Astrocyte (in vitro differentiated cells and primary cell): ENCODE results near the gene FGF22. TPM values are rescaled to one million over a fixed set of nuclear protein-coding genes. Genes with fewer than 3 reads are reported as not detected.
A peak's percentile ranks its signal among the peaks of the same experiment; 100 is the strongest.

Source experiments
- DNase-seq: peaks from one replicate; pipeline ENCODE4 v3.0.0-alpha.2; 2010; ENCODE audit warnings: low read depth
- FAIRE-seq: peaks from 2 replicates; lab custom pipeline; 2011; peaks lifted over from hg19 to GRCh38; lab: Jason Lieb, UNC
- H2AFZ ChIP-seq: 2 replicates; pipeline ENCODE4 v1.6.0; 2012; ENCODE audit warnings: low read depth, low read length, inconsistent platforms
- H3K27ac ChIP-seq: 2 replicates; pipeline ENCODE4 v1.5.1; 2011; ENCODE audit warnings: low read depth, low read length, inconsistent platforms
- H3K27me3 ChIP-seq: 2 replicates; pipeline ENCODE4 v1.6.0; 2011; ENCODE audit warnings: low read length, inconsistent platforms; ENCODE audit not compliant: insufficient read depth
- H3K36me3 ChIP-seq: 2 replicates; pipeline ENCODE4 v1.5.1; 2011; ENCODE audit warnings: low read length, inconsistent platforms; ENCODE audit not compliant: insufficient read depth
- H3K4me1 ChIP-seq: 2 replicates; pipeline ENCODE4 v1.5.1; 2011; ENCODE audit warnings: low read length, inconsistent platforms; ENCODE audit not compliant: insufficient read depth
- H3K4me2 ChIP-seq: 2 replicates; pipeline ENCODE4 v1.6.0; 2012; ENCODE audit warnings: low read length, inconsistent platforms
- H3K4me3 ChIP-seq: 2 replicates; pipeline ENCODE4 v1.5.1; 2011; ENCODE audit warnings: low read depth, mild to moderate bottlenecking, low read length, inconsistent platforms; ENCODE audit not compliant: insufficient read depth
- H3K79me2 ChIP-seq: 2 replicates; pipeline ENCODE4 v1.6.0; 2012; ENCODE audit warnings: mild to moderate bottlenecking, low read length, inconsistent platforms; ENCODE audit not compliant: insufficient read depth
- H3K9ac ChIP-seq: 2 replicates; pipeline ENCODE4 v1.6.0; 2012; ENCODE audit warnings: mild to moderate bottlenecking, low read length, inconsistent platforms
- H3K9me3 ChIP-seq: 2 replicates; pipeline ENCODE4 v1.5.1; 2012; ENCODE audit warnings: low read depth, mild to moderate bottlenecking, low read length, inconsistent platforms; ENCODE audit not compliant: insufficient read depth
- H4K20me1 ChIP-seq: 2 replicates; pipeline ENCODE4 v1.6.0; 2012; ENCODE audit warnings: low read length, inconsistent platforms; ENCODE audit not compliant: insufficient read depth
- H3K27ac Mint-ChIP-seq: one replicate; pipeline ENCODE4 v1.8.0; 2021; ENCODE audit warnings: mild to moderate bottlenecking, mixed read lengths; ENCODE audit not compliant: unreplicated experiment
- H3K27me3 Mint-ChIP-seq: one replicate; pipeline ENCODE4 v1.8.0; 2021; ENCODE audit warnings: low read depth, mixed read lengths; ENCODE audit not compliant: unreplicated experiment
- H3K36me3 Mint-ChIP-seq: one replicate; pipeline ENCODE4 v1.8.0; 2021; ENCODE audit warnings: low read depth, mixed read lengths; ENCODE audit not compliant: unreplicated experiment
- H3K4me1 Mint-ChIP-seq: one replicate; pipeline ENCODE4 v1.8.0; 2021; ENCODE audit warnings: low read depth, mixed read lengths; ENCODE audit not compliant: unreplicated experiment
- H3K4me3 Mint-ChIP-seq: one replicate; pipeline ENCODE4 v1.8.0; 2021; ENCODE audit warnings: mild to moderate bottlenecking, moderate library complexity, mixed read lengths; ENCODE audit not compliant: unreplicated experiment
- H3K9me3 Mint-ChIP-seq: one replicate; pipeline ENCODE4 v1.8.0; 2021; ENCODE audit warnings: mild to moderate bottlenecking, mixed read lengths; ENCODE audit not compliant: unreplicated experiment
- CTCF ChIP-seq: IDR thresholded peaks from 2 replicates; pipeline ENCODE4 v1.5.1; 2011; ENCODE audit warnings: low read depth, mild to moderate bottlenecking, inconsistent platforms, low read length, moderate library complexity; ENCODE audit not compliant: insufficient read depth
- EZH2 ChIP-seq: IDR thresholded peaks from 2 replicates; pipeline ENCODE4 v1.6.1; 2012; ENCODE audit warnings: mild to moderate bottlenecking, low read length, inconsistent platforms; ENCODE audit not compliant: insufficient read depth
- total RNA-seq: library from RNA; stranded (reverse); gene quantifications from 2 replicates; pipeline ENCODE4 v1.2.1, GENCODE V29; 2021

FGF22 gene
- total RNA-seq, 1 donor from 2014 or later = 0.25 TPM

GRCh38 chr19:652467-653389 lies 13.0 kb downstream of the FGF22 start:
- Mint-ChIP-seq H3K36me3 (no peaks in the 10 kb centered on the region), H3K4me3 (no peak overlapping the region), H3K4me1 (peaks cover 5% of the 10 kb centered on the region), H3K27me3 (no peaks in the 10 kb centered on the region), H3K9me3 (no peaks in the 10 kb centered on the region), H3K27ac (no peak overlapping the region)
- Histone ChIP-seq H4K20me1 (peaks cover 55% of the 10 kb centered on the region), H2AFZ (no peak overlapping the region), H3K4me1 (no peaks in the 10 kb centered on the region), H3K4me3 (no peak overlapping the region), H3K36me3 (peaks cover 4% of the 10 kb centered on the region), H3K4me2 (no peak overlapping the region), H3K27ac (no peak overlapping the region), H3K9ac (no peak overlapping the region), H3K27me3 (no peaks in the 10 kb centered on the region), H3K79me2 (peaks cover 65% of the 10 kb centered on the region), H3K9me3 (no peaks in the 10 kb centered on the region)
- TF ChIP-seq CTCF = no peak
- TF ChIP-seq EZH2 = no peak
- FAIRE-seq (no peak), DNase-seq (no peak)

GRCh38 chr19:653425-653824 lies 13.7 kb downstream of the FGF22 start:
- Histone ChIP-seq H3K36me3 (peaks cover 4% of the 10 kb centered on the region), H3K27ac (no peak overlapping the region), H2AFZ (no peak overlapping the region), H3K4me2 (no peak overlapping the region), H3K79me2 (peaks cover 72% of the 10 kb centered on the region), H3K4me1 (no peaks in the 10 kb centered on the region), H3K27me3 (no peaks in the 10 kb centered on the region), H3K9me3 (no peaks in the 10 kb centered on the region), H4K20me1 (peaks cover 62% of the 10 kb centered on the region), H3K9ac (no peak overlapping the region), H3K4me3 (no peak overlapping the region)
- Mint-ChIP-seq H3K27me3 (no peaks in the 10 kb centered on the region), H3K27ac (no peak overlapping the region), H3K4me1 (peaks cover 5% of the 10 kb centered on the region), H3K9me3 (no peaks in the 10 kb centered on the region), H3K36me3 (no peaks in the 10 kb centered on the region), H3K4me3 (no peak overlapping the region)
- TF ChIP-seq EZH2 = no peak
- no peak for TF ChIP-seq CTCF
- DNase-seq (no peak), FAIRE-seq (no peak)

- Histone ChIP-seq H3K4me3 (no peak overlapping the region), H3K27ac (no peak overlapping the region), H3K27me3 (no peaks in the 10 kb centered on the region), H3K79me2 (peaks cover 95% of the 10 kb centered on the region), H3K4me2 (no peak overlapping the region), H2AFZ (no peak overlapping the region), H3K4me1 (peaks cover 7% of the 10 kb centered on the region), H4K20me1 (peaks cover 84% of the 10 kb centered on the region), H3K36me3 (peaks cover 4% of the 10 kb centered on the region), H3K9me3 (no peaks in the 10 kb centered on the region), H3K9ac (no peak overlapping the region)
- Mint-ChIP-seq H3K4me1 (peaks cover 8% of the 10 kb centered on the region), H3K4me3 (no peak overlapping the region), H3K36me3 (no peaks in the 10 kb centered on the region), H3K9me3 (no peaks in the 10 kb centered on the region), H3K27ac (peak overlapping the region; percentile 53), H3K27me3 (no peaks in the 10 kb centered on the region)
- FAIRE-seq (no peak), DNase-seq (no peak)
- no peak for TF ChIP-seq EZH2
- TF ChIP-seq CTCF = no peak
These were observed 16.0 kb downstream of the FGF22 start for GRCh38 chr19:655691-656090.
